Measurements from ENCODE around the gene NUPR1.

DNA sequence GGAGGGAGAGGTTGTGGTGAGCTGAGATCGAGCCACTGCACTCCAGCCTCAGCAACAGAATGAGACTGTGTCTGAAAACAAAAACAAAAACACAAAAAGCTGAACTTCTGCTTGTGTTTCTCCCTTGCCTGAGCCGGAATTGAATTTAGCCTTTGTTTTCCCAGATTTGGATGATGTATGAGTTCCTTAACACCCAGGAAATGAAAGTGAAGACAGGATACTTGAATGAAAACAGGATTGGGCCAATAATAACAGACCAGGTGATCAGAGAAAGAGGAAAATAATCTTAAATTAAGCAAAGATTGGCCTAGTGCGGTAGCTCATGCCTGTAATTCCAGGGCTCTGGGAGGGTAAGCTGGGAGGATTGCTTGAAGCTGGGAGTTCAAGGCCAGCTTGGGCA is 1.6 kb upstream of the NUPR1 start:
- TF ChIP-seq POLR2A (IDR thresholded peaks at IDR 0.05), result no peak
- TF ChIP-seq POLR2AphosphoS5 (IDR thresholded peaks at IDR 0.05; ENCODE audit: insufficient read depth in 1 of 2, low read depth in 1 of 2), result no peak
- TF ChIP-seq, protein P1, sequence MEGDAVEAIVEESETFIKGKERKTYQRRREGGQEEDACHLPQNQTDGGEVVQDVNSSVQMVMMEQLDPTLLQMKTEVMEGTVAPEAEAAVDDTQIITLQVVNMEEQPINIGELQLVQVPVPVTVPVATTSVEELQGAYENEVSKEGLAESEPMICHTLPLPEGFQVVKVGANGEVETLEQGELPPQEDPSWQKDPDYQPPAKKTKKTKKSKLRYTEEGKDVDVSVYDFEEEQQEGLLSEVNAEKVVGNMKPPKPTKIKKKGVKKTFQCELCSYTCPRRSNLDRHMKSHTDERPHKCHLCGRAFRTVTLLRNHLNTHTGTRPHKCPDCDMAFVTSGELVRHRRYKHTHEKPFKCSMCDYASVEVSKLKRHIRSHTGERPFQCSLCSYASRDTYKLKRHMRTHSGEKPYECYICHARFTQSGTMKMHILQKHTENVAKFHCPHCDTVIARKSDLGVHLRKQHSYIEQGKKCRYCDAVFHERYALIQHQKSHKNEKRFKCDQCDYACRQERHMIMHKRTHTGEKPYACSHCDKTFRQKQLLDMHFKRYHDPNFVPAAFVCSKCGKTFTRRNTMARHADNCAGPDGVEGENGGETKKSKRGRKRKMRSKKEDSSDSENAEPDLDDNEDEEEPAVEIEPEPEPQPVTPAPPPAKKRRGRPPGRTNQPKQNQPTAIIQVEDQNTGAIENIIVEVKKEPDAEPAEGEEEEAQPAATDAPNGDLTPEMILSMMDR (IDR thresholded peaks at IDR 0.05), result no peak

All from vagina (tissue), 2 donors.